ENCODE measurements around the gene EMSY.
"Not testable (repeated sequence)": the region's sequence is repeated elsewhere in the genome, so short reads cannot be mapped to it uniquely, and the experiment has no call there.

The EMSY gene

DNA sequence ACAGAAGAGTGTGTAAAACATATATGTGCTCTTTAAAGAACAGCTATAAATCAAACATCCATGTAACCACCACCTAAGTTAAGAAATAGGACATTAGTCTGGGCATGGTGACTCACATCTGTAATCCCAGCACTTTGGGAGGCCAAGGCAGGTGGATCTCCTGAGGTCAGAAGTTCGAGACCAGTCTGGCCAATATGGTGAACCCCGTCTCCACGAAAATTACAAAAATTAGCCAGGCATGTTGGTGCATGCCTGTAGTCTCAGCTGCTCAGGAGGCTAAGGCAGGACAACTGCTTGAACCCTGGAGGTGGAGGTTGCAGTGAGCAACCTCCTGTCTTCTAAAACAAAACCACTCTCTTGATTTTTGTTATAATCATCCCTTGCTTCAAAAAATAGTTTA, 122.4 kb downstream of the EMSY start:
- no peak overlapping the region for H3K27ac ChIP-seq
- TF ChIP-seq CTCF (IDR thresholded peaks at IDR 0.05): no peak
- no peak for TF ChIP-seq ZFX (IDR thresholded peaks at IDR 0.05; ENCODE audit: borderline replicate concordance)

GRCh38 chr11:76568139-76568538, 123.3 kb downstream of the EMSY start:
- TF ChIP-seq ZFX (IDR thresholded peaks at IDR 0.05; ENCODE audit: borderline replicate concordance) (no peak), CTCF (IDR thresholded peaks at IDR 0.05) (no peak)
- H3K27ac ChIP-seq: no peak overlapping the region

DNA sequence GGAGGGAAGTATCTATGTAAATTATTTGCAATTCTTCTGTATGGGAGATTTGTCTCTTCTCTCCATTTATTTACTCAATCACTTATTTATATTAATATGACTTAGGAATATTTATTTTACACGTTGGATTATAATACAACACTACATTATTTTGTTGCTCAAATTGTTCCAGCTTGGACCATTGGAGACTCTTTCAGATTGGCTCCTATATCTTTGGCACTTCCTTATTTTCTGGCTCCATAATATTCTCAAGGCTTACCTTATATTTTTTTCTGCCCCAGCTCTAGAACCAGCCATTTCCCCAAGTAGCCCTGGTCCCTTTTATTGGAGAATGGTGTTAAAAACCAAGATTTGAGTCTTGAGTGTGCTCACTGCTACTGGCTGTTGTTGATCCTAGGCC, 123.8 kb downstream of the EMSY start:
- H3K27ac ChIP-seq: no peak overlapping the region
- TF ChIP-seq ZFX (IDR thresholded peaks at IDR 0.05; ENCODE audit: borderline replicate concordance): no peak

GRCh38 chr11:76572181-76572875, 127.5 kb downstream of the EMSY start:
- not testable (repeated sequence) for H3K27ac ChIP-seq

- no peak overlapping the region for H3K27ac ChIP-seq
- no peak for TF ChIP-seq CTCF (IDR thresholded peaks at IDR 0.05)
- TF ChIP-seq ZFX (IDR thresholded peaks at IDR 0.05; ENCODE audit: borderline replicate concordance): no peak
Measured at GRCh38 chr11:76574406-76574805, 129.6 kb downstream of the EMSY start.

DNA sequence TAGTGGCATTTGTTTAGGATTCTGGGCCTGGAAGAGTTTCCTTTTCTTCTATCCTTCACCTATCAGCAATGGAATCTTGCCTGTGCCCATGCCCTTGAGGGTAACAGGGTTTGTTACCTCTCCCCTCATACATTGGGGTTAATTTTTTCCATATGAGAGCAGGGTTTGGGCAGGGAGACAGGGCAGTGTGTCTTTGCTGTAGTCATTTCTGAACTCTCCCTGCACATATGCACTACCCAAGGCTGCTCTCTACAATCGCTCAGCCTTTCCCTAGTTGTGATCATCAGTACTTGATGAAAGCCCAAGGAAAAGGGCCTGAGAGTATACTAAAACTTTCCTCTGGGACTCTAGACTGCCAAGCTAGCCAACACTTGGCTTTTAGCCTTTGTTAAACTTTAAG, 130.1 kb downstream of the EMSY start:
- H3K27ac ChIP-seq: no peak overlapping the region
- TF ChIP-seq CTCF (IDR thresholded peaks at IDR 0.05) (no peak), ZFX (IDR thresholded peaks at IDR 0.05; ENCODE audit: borderline replicate concordance) (no peak)

GRCh38 chr11:76577226-76577920, 132.6 kb downstream of the EMSY start:
- no peak for TF ChIP-seq ZFX (IDR thresholded peaks at IDR 0.05; ENCODE audit: borderline replicate concordance)
- no peak overlapping the region for H3K27ac ChIP-seq

GRCh38 chr11:76577921-76578653, 133.3 kb downstream of the EMSY start:
- no peak overlapping the region for H3K27ac ChIP-seq
- TF ChIP-seq CTCF (IDR thresholded peaks at IDR 0.05) (no peak), ZFX (IDR thresholded peaks at IDR 0.05; ENCODE audit: borderline replicate concordance) (no peak)

Measured in 22Rv1 (cell line).